ENCODE results near the gene PRKAG2. TPM values are rescaled to one million over a fixed set of nuclear protein-coding genes. Genes with fewer than 3 reads are reported as not detected.

PRKAG2 gene
- polyA plus RNA-seq, 3 donors, result 29.2 to 59.8 (median 30.9) TPM

- Histone ChIP-seq H3K9me3 (replicated peaks in 1 of 2; ENCODE audit: control insufficient read depth in 1 of 2, insufficient read depth in 1 of 2, low read length in 2 of 2) (no peaks in the 10 kb centered on the region), H3K9ac (ENCODE audit: insufficient read depth, low read length, poor library complexity, severe bottlenecking) (no peak overlapping the region), H3K4me3 (replicated peaks in 1 of 3; ENCODE audit: low read depth in 2 of 3, low read length in 3 of 3) (no peak overlapping the region), H3K36me3 (replicated peaks in 1 of 2; ENCODE audit: control insufficient read depth in 1 of 2, insufficient read depth in 2 of 2, low read length in 2 of 2) (peaks cover 31 to 49% of the 10 kb centered on the region in 2 donors), H3K27ac (ENCODE audit: low read depth in 1 of 2, low read length in 2 of 2) (no peak overlapping the region), H4K20me1 (ENCODE audit: insufficient read depth, low read length) (peaks cover 58% of the 10 kb centered on the region), H3K27me3 (ENCODE audit: control insufficient read depth in 2 of 2, insufficient read depth in 2 of 2, low read length in 2 of 2) (no peaks in the 10 kb centered on the region), H3K4me2 (replicated peaks; ENCODE audit: extremely low read depth, low read length, poor library complexity, severe bottlenecking) (no peak overlapping the region), H3K79me2 (ENCODE audit: insufficient read depth, low read length) (peaks cover 10% of the 10 kb centered on the region), H2AFZ (ENCODE audit: insufficient read depth, low read depth, low read length, poor library complexity, severe bottlenecking) (no peak overlapping the region), H3K4me1 (ENCODE audit: control insufficient read depth in 1 of 2, insufficient read depth in 2 of 2, low read length in 2 of 2) (peaks cover 9 to 21% of the 10 kb centered on the region in 2 donors)
- peaks cover 0 to 2% (median 0%) of the 10 kb centered on the region in 7 donors for H3K9me3 Mint-ChIP-seq
- peaks cover 0 to 2% (median 1%) of the 10 kb centered on the region in 3 donors for H3K27me3 Mint-ChIP-seq (ENCODE audit: low read depth in 3 of 3)
- WGBS (ENCODE audit: insufficient coverage), result 88% methylated on average over 5 of the region's 7 CpGs
- TF ChIP-seq CTCF (IDR thresholded peaks at IDR 0.05), result no peak
- intact Hi-C loops (cut with micrococcal nuclease), result loop anchor here in 1 of 2 donors (10.0 kb wide), 1 partner anchor 209 kb away; no protein-coding TSS in a partner anchor
- no peak for DNase-seq
- H3K4me1 Mint-ChIP-seq, result peaks cover 33% of the 10 kb centered on the region
- peak overlapping the region in 2 of 7 donors; percentile 32 to 66 for H3K27ac Mint-ChIP-seq
- peaks cover 50 to 56% of the 10 kb centered on the region in 2 donors for H3K36me3 Mint-ChIP-seq
- H3K4me3 Mint-ChIP-seq, result no peak overlapping the region
Observed at GRCh38 chr7:151785681-151785965, 91.3 kb downstream of the PRKAG2 start.

DNA sequence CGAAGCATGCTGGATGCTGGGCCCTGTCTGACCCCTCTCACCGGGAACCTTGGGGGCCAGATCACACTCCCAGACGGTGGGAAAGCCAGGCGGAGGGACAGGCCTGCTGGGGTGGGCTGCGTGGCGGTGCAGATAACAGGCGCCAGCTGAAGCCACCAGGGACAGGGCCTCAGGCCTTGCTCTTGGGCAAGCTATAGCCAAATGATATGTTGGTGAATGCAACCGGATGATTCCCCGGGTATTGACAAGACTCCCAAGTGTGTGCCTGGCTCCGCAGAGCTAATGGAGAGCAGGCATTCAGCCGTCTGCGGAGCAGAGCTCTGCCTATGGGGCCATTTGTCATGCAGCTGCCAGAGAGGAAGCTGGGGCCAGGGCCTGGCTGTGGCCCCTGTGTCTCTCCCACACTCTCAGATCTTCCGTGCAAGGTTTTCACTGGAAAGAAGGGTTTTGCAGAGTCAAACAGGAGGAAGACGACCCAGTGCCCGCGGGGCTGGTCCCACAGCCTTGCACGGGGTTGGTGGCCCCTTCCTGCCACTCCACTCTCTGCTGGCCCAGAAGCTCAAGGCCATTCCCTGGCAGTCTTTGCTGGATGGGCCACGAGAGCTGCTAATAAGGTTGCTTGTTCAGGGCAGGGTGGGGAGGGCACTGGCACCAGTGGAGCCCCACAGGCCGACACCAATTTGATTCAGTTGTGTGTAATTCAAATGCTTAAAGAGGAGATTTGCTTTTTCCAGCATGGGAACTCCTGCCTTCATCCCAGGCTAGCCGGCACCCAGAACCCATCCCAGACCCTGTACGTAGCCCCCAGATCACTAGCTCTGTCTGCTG, 91.8 kb downstream of the PRKAG2 start:
- H3K9me3 Mint-ChIP-seq, result peaks cover 0 to 2% (median 0%) of the 10 kb centered on the region in 7 donors

More for the DNA sequence above, 91.8 kb downstream of the PRKAG2 start:
- Mint-ChIP-seq H3K4me3 (no peak overlapping the region), H3K27ac (peak overlapping the region in 4 of 7 donors; percentile 6 to 57 (median 29)), H3K36me3 (peaks cover 50 to 56% of the 10 kb centered on the region in 2 donors), H3K4me1 (peaks cover 29% of the 10 kb centered on the region), H3K27me3 (ENCODE audit: low read depth in 3 of 3) (peaks cover 0 to 2% (median 1%) of the 10 kb centered on the region in 3 donors)
- Histone ChIP-seq H3K36me3 (replicated peaks in 1 of 2; ENCODE audit: control insufficient read depth in 1 of 2, insufficient read depth in 2 of 2, low read length in 2 of 2) (peaks cover 36 to 49% of the 10 kb centered on the region in 2 donors), H3K27ac (ENCODE audit: low read depth in 1 of 2, low read length in 2 of 2) (no peak overlapping the region), H3K79me2 (ENCODE audit: insufficient read depth, low read length) (peaks cover 5% of the 10 kb centered on the region), H3K27me3 (ENCODE audit: control insufficient read depth in 2 of 2, insufficient read depth in 2 of 2, low read length in 2 of 2) (no peaks in the 10 kb centered on the region), H3K4me2 (replicated peaks; ENCODE audit: extremely low read depth, low read length, poor library complexity, severe bottlenecking) (no peak overlapping the region), H4K20me1 (ENCODE audit: insufficient read depth, low read length) (peaks cover 62% of the 10 kb centered on the region), H3K4me3 (replicated peaks in 1 of 3; ENCODE audit: low read depth in 2 of 3, low read length in 3 of 3) (no peak overlapping the region), H3K9me3 (replicated peaks in 1 of 2; ENCODE audit: control insufficient read depth in 1 of 2, insufficient read depth in 1 of 2, low read length in 2 of 2) (no peaks in the 10 kb centered on the region), H2AFZ (ENCODE audit: insufficient read depth, low read depth, low read length, poor library complexity, severe bottlenecking) (no peak overlapping the region), H3K9ac (ENCODE audit: insufficient read depth, low read length, poor library complexity, severe bottlenecking) (no peak overlapping the region), H3K4me1 (ENCODE audit: control insufficient read depth in 1 of 2, insufficient read depth in 2 of 2, low read length in 2 of 2) (peaks cover 9 to 21% of the 10 kb centered on the region in 2 donors)
- DNase-seq, result no peak
- no peak for TF ChIP-seq CTCF (IDR thresholded peaks at IDR 0.05)
- intact Hi-C loops (cut with micrococcal nuclease), result loop anchor here (5.0 to 10.0 kb wide), 2 partner anchors 92 to 210 kb away; partner anchors contain the start of gene PRKAG2 (in 1 of the 2)
- WGBS (ENCODE audit: insufficient coverage), result 96% methylated on average over 19 of the region's 21 CpGs
